Prostate gland (tissue), 2 donors: ENCODE data around the gene HLA-B. TPM values are rescaled to one million over a fixed set of nuclear protein-coding genes. Genes with fewer than 3 reads are reported as not detected.
A peak's percentile ranks its signal among the peaks of the same experiment; 100 is the strongest.

Experiments
- DNase-seq: peaks from one replicate; pipeline ENCODE4 v3.0.0-alpha.2; 2019; ENCODE audit warnings: low spot score
- H3K27ac ChIP-seq, 2 donors: fragments of 200-600 bp; sonication (generic); 2 replicates each; pipeline ENCODE4 v1.5.1; 2017 to 2019
- H3K27me3 ChIP-seq: fragments of 200-600 bp; sonication (generic); replicated peaks from 2 replicates; pipeline ENCODE4 v1.5.1; 2019; ENCODE audit not compliant: insufficient read depth
- H3K36me3 ChIP-seq, 2 donors: fragments of 200-600 bp; sonication (generic); 1 replicate in 1 of 2; 2 replicates in 1 of 2; pipeline versions ENCODE4 v1.5.1 to v1.8.1; 2017 to 2019
- H3K4me1 ChIP-seq: fragments of 200-600 bp; sonication (generic); replicated peaks from 2 replicates; pipeline ENCODE4 v1.5.1; 2019
- H3K4me3 ChIP-seq, 2 donors: fragments of 200-600 bp; sonication (generic); 2 replicates each; pipeline ENCODE4 v1.5.1; 2017 to 2019
- H3K9me3 ChIP-seq: fragments of 200-600 bp; sonication (generic); 2 replicates; pipeline ENCODE4 v1.5.1; 2017
- CTCF ChIP-seq, 4 experiments: fragments of 200-600 bp in 2 of 4; fragments of 450-650 bp in 2 of 4; sonication (generic) in 2 of 4; IDR thresholded peaks; 1 replicate in 3 of 4; 2 replicates in 1 of 4; pipeline ENCODE4 v1.5.1; 2016 to 2019; ENCODE audit warnings: antibody characterized with exemption in 4 of 4, mild to moderate bottlenecking in 2 of 4, moderate library complexity in 2 of 4
- POLR2A ChIP-seq: fragments of 450-650 bp; IDR thresholded peaks from one replicate; pipeline ENCODE4 v1.6.1; 2016; ENCODE audit warnings: antibody characterized with exemption, mild to moderate bottlenecking
- POLR2AphosphoS5 ChIP-seq: sonication (generic); formaldehyde crosslinking; IDR thresholded peaks from one replicate; pipeline ENCODE4 v1.6.1; 2017; ENCODE audit warnings: antibody characterized with exemption
- WGBS: methylation state at CpG from one replicate; pipeline ENCODE4 v1.1.5; 2018; 5-methylcytosine and 5-hydroxymethylcytosine counted together
- intact Hi-C: fragments of 100-400 bp; cut with DNase I; formaldehyde crosslinking; loops from one replicate; pipeline ENCODE4 v1.14.2; 2022
- total RNA-seq, 2 donors: library from RNA; depleted of rRNA; stranded (reverse); fragments of >200 nt; gene quantifications; one replicate each; pipeline ENCODE4 v1.1.0, GENCODE V29; 2016

The HLA-B gene
- total RNA-seq, 2 donors from 2014 or later, result 846 to 899 TPM

GRCh38 chr6:31356216-31356945, 598 bp downstream of the HLA-B start:
- TF ChIP-seq CTCF (IDR thresholded peaks at IDR 0.05) (no peak), POLR2A (peak; percentile 46), POLR2AphosphoS5 (no peak)
- intact Hi-C loops, result loop anchor here (2.0 kb wide), 1 partner anchor 86 kb away; no protein-coding TSS in a partner anchor
- Histone ChIP-seq H3K4me1 (no peaks in the 10 kb centered on the region), H3K36me3 (no peaks in the 10 kb centered on the region), H3K27ac (peak overlapping the region; percentile 80 to 89), H3K9me3 (no peaks in the 10 kb centered on the region), H3K4me3 (peak overlapping the region; percentile 55 to 58), H3K27me3 (no peaks in the 10 kb centered on the region)
- DNase-seq, result no peak
- 0% methylated on average over 8 of the region's 83 CpGs for WGBS

GRCh38 chr6:31355583-31355948, 1.4 kb downstream of the HLA-B start:
- Histone ChIP-seq H3K27ac (no peak overlapping the region), H3K36me3 (no peaks in the 10 kb centered on the region), H3K9me3 (no peaks in the 10 kb centered on the region), H3K4me3 (peak overlapping the region in 1 of 2 donors; percentile 58), H3K4me1 (no peaks in the 10 kb centered on the region), H3K27me3 (no peaks in the 10 kb centered on the region)
- intact Hi-C loops, result no loop called here
- WGBS, result 85% methylated on average over 5 of the region's 5 CpGs
- DNase-seq, result no peak
- no peak for TF ChIP-seq CTCF (IDR thresholded peaks at IDR 0.05)
- TF ChIP-seq POLR2A, result no peak
- no peak for TF ChIP-seq POLR2AphosphoS5

- Histone ChIP-seq H3K4me1 (no peaks in the 10 kb centered on the region), H3K27me3 (no peaks in the 10 kb centered on the region), H3K4me3 (peak overlapping the region in 1 of 2 donors; percentile 58), H3K27ac (no peak overlapping the region), H3K9me3 (no peaks in the 10 kb centered on the region), H3K36me3 (no peaks in the 10 kb centered on the region)
- 71% methylated on average over 11 of the region's 11 CpGs for WGBS
- no peak for DNase-seq
- intact Hi-C loops, result no loop called here
- no peak for TF ChIP-seq POLR2AphosphoS5
- TF ChIP-seq CTCF (IDR thresholded peaks at IDR 0.05), result no peak
- TF ChIP-seq POLR2A, result no peak
These were observed 2.0 kb downstream of the HLA-B start for GRCh38 chr6:31354864-31355582.

- TF ChIP-seq POLR2A (no peak), POLR2AphosphoS5 (no peak), CTCF (IDR thresholded peaks at IDR 0.05) (no peak)
- H3K9me3 ChIP-seq, result no peaks in the 10 kb centered on the region
- WGBS, result 70% methylated on average over 10 of the region's 11 CpGs
- no peak for DNase-seq
- no peak overlapping the region for H3K27ac ChIP-seq
- no peak overlapping the region for H3K4me3 ChIP-seq
- H3K27me3 ChIP-seq, result no peaks in the 10 kb centered on the region
- intact Hi-C loops, result no loop called here
- no peaks in the 10 kb centered on the region for H3K36me3 ChIP-seq
- H3K4me1 ChIP-seq, result no peaks in the 10 kb centered on the region
These were observed 2.7 kb downstream of the HLA-B start for GRCh38 chr6:31354158-31354863.
